Measurements from ENCODE around the gene AMT. TPM values are rescaled to one million over a fixed set of nuclear protein-coding genes. Genes with fewer than 3 reads are reported as not detected.
"Not testable (repeated sequence)": the region's sequence is repeated elsewhere in the genome, so short reads cannot be mapped to it uniquely, and the experiment has no call there.

AMT gene
- total and polyA plus RNA-seq, 5 donors from 2014 or later, result 0.29 to 13.3 (median 0.63) TPM

GRCh38 chr3:49397470-49397869, 24.8 kb downstream of the AMT start:
- Mint-ChIP-seq H3K4me3 (peak overlapping the region; percentile 14 to 45 (median 22)), H3K9me3 (peaks cover 0 to 3% (median 0%) of the 10 kb centered on the region in 7 donors), H3K36me3 (peaks cover 14% of the 10 kb centered on the region), H3K4me1 (peaks cover 25 to 87% (median 58%) of the 10 kb centered on the region in 4 donors), H3K27me3 (no peaks in the 10 kb centered on the region), H3K27ac (peak overlapping the region in 1 of 3 donors; percentile 10)
- H3K36me3 ChIP-seq (ENCODE audit: control insufficient read depth, insufficient read depth, low read length), result peaks cover 31% of the 10 kb centered on the region
- no peaks in the 10 kb centered on the region for H3K9me3 ChIP-seq (ENCODE audit: control insufficient read depth in 2 of 2, low read length in 2 of 2)
- H3K27ac ChIP-seq (ENCODE audit: insufficient read depth, low read length, poor library complexity, severe bottlenecking), result no peak overlapping the region
- H3K4me1 ChIP-seq (ENCODE audit: control insufficient read depth, insufficient read depth, low read length, poor library complexity, severe bottlenecking), result peaks cover 32% of the 10 kb centered on the region
- no peaks in the 10 kb centered on the region for H3K27me3 ChIP-seq (ENCODE audit: control insufficient read depth, insufficient read depth, low read length)
- DNase-seq (peak in 1 of 3 donors; percentile 37), ATAC-seq (ENCODE audit: low read depth in 2 of 2) (no peak)
- peak overlapping the region; percentile 11 for H3K4me3 ChIP-seq (ENCODE audit: low read depth, low read length)

GRCh38 chr3:49391310-49391709, 31.0 kb downstream of the AMT start:
- not testable (repeated sequence) for H3K9me3 ChIP-seq (ENCODE audit: control insufficient read depth in 2 of 2, low read length in 2 of 2); H3K4me3 Mint-ChIP-seq; H3K27me3 Mint-ChIP-seq; H3K27ac ChIP-seq (ENCODE audit: insufficient read depth, low read length, poor library complexity, severe bottlenecking); DNase-seq; H3K4me3 ChIP-seq (ENCODE audit: low read depth, low read length); H3K27ac Mint-ChIP-seq; ATAC-seq (ENCODE audit: low read depth in 2 of 2); H3K27me3 ChIP-seq (ENCODE audit: control insufficient read depth, insufficient read depth, low read length); H3K9me3 Mint-ChIP-seq
- peaks cover 21% of the 10 kb centered on the region for H3K36me3 Mint-ChIP-seq
- H3K36me3 ChIP-seq (ENCODE audit: control insufficient read depth, insufficient read depth, low read length), result peaks cover 17% of the 10 kb centered on the region
- H3K4me1 Mint-ChIP-seq, result peaks cover 14 to 80% (median 41%) of the 10 kb centered on the region in 4 donors
- peaks cover 22% of the 10 kb centered on the region for H3K4me1 ChIP-seq (ENCODE audit: control insufficient read depth, insufficient read depth, low read length, poor library complexity, severe bottlenecking)

- Mint-ChIP-seq H3K4me1 (peaks cover 15 to 79% (median 39%) of the 10 kb centered on the region in 4 donors), H3K4me3 (peak overlapping the region in 1 of 4 donors; percentile 50), H3K27ac (no peak overlapping the region), H3K27me3 (no peaks in the 10 kb centered on the region), H3K9me3 (no peaks in the 10 kb centered on the region), H3K36me3 (peaks cover 11% of the 10 kb centered on the region)
- Histone ChIP-seq H3K4me3 (ENCODE audit: low read depth, low read length) (no peak overlapping the region), H3K27me3 (ENCODE audit: control insufficient read depth, insufficient read depth, low read length) (no peaks in the 10 kb centered on the region), H3K9me3 (ENCODE audit: control insufficient read depth in 2 of 2, low read length in 2 of 2) (no peaks in the 10 kb centered on the region), H3K4me1 (ENCODE audit: control insufficient read depth, insufficient read depth, low read length, poor library complexity, severe bottlenecking) (peaks cover 38% of the 10 kb centered on the region), H3K27ac (ENCODE audit: insufficient read depth, low read length, poor library complexity, severe bottlenecking) (no peak overlapping the region), H3K36me3 (ENCODE audit: control insufficient read depth, insufficient read depth, low read length) (peaks cover 8% of the 10 kb centered on the region)
- DNase-seq (no peak), ATAC-seq (ENCODE audit: low read depth in 2 of 2) (no peak)
Measured at GRCh38 chr3:49389297-49389696, 33.0 kb downstream of the AMT start.

GRCh38 chr3:49388289-49388820, 33.9 kb downstream of the AMT start:
- Histone ChIP-seq H3K27me3 (ENCODE audit: control insufficient read depth, insufficient read depth, low read length) (no peaks in the 10 kb centered on the region), H3K36me3 (ENCODE audit: control insufficient read depth, insufficient read depth, low read length) (peaks cover 8% of the 10 kb centered on the region), H3K27ac (ENCODE audit: insufficient read depth, low read length, poor library complexity, severe bottlenecking) (no peak overlapping the region), H3K9me3 (ENCODE audit: control insufficient read depth in 2 of 2, low read length in 2 of 2) (no peaks in the 10 kb centered on the region), H3K4me3 (ENCODE audit: low read depth, low read length) (no peak overlapping the region), H3K4me1 (ENCODE audit: control insufficient read depth, insufficient read depth, low read length, poor library complexity, severe bottlenecking) (peaks cover 38% of the 10 kb centered on the region)
- no peaks in the 10 kb centered on the region for H3K9me3 Mint-ChIP-seq
- peak overlapping the region in 2 of 4 donors; percentile 3 to 30 for H3K4me3 Mint-ChIP-seq
- peak overlapping the region in 2 of 3 donors; percentile 5 to 39 for H3K27ac Mint-ChIP-seq
- peaks cover 10% of the 10 kb centered on the region for H3K36me3 Mint-ChIP-seq
- H3K27me3 Mint-ChIP-seq, result no peaks in the 10 kb centered on the region
- no peak for DNase-seq
- peaks cover 15 to 79% (median 46%) of the 10 kb centered on the region in 4 donors for H3K4me1 Mint-ChIP-seq
- ATAC-seq (ENCODE audit: low read depth in 2 of 2), result no peak

GRCh38 chr3:49387721-49388120, 34.6 kb downstream of the AMT start:
- no peak for ATAC-seq (ENCODE audit: low read depth in 2 of 2)
- H3K9me3 ChIP-seq (ENCODE audit: control insufficient read depth in 2 of 2, low read length in 2 of 2), result no peaks in the 10 kb centered on the region
- H3K4me3 Mint-ChIP-seq, result peak overlapping the region in 2 of 4 donors; percentile 30 to 51

GRCh38 chr3:49386056-49386756, 36.1 kb downstream of the AMT start:
- Histone ChIP-seq H3K4me3 (ENCODE audit: low read depth, low read length) (peak overlapping the region; percentile 26), H3K27ac (ENCODE audit: insufficient read depth, low read length, poor library complexity, severe bottlenecking) (no peak overlapping the region), H3K27me3 (ENCODE audit: control insufficient read depth, insufficient read depth, low read length) (no peaks in the 10 kb centered on the region), H3K4me1 (ENCODE audit: control insufficient read depth, insufficient read depth, low read length, poor library complexity, severe bottlenecking) (peaks cover 38% of the 10 kb centered on the region), H3K9me3 (ENCODE audit: control insufficient read depth in 2 of 2, low read length in 2 of 2) (no peaks in the 10 kb centered on the region), H3K36me3 (ENCODE audit: control insufficient read depth, insufficient read depth, low read length) (peaks cover 4% of the 10 kb centered on the region)
- DNase-seq (no peak), ATAC-seq (ENCODE audit: low read depth in 2 of 2) (no peak)
- Mint-ChIP-seq H3K27ac (peak overlapping the region in 2 of 3 donors; percentile 4 to 9), H3K4me3 (peak overlapping the region in 3 of 4 donors; percentile 0 to 35 (median 21)), H3K4me1 (peaks cover 15 to 83% (median 42%) of the 10 kb centered on the region in 4 donors), H3K9me3 (no peaks in the 10 kb centered on the region), H3K36me3 (peaks cover 7% of the 10 kb centered on the region), H3K27me3 (no peaks in the 10 kb centered on the region)

More at GRCh38 chr3:49387721-49388120, 34.6 kb downstream of the AMT start:
- peaks cover 38% of the 10 kb centered on the region for H3K4me1 ChIP-seq (ENCODE audit: control insufficient read depth, insufficient read depth, low read length, poor library complexity, severe bottlenecking)
- peaks cover 8% of the 10 kb centered on the region for H3K36me3 ChIP-seq (ENCODE audit: control insufficient read depth, insufficient read depth, low read length)
- Mint-ChIP-seq H3K36me3 (peaks cover 7% of the 10 kb centered on the region), H3K27me3 (no peaks in the 10 kb centered on the region), H3K27ac (peak overlapping the region in 1 of 3 donors; percentile 39), H3K9me3 (no peaks in the 10 kb centered on the region), H3K4me1 (peaks cover 15 to 79% (median 44%) of the 10 kb centered on the region in 4 donors)
- H3K4me3 ChIP-seq (ENCODE audit: low read depth, low read length), result no peak overlapping the region
- DNase-seq, result no peak
- H3K27ac ChIP-seq (ENCODE audit: insufficient read depth, low read length, poor library complexity, severe bottlenecking), result no peak overlapping the region
- no peaks in the 10 kb centered on the region for H3K27me3 ChIP-seq (ENCODE audit: control insufficient read depth, insufficient read depth, low read length)

- H3K27me3 ChIP-seq (ENCODE audit: control insufficient read depth, insufficient read depth, low read length), result no peaks in the 10 kb centered on the region
- H3K9me3 ChIP-seq (ENCODE audit: control insufficient read depth in 2 of 2, low read length in 2 of 2), result no peaks in the 10 kb centered on the region
- ATAC-seq (ENCODE audit: low read depth in 2 of 2) (no peak), DNase-seq (no peak)
- peaks cover 38% of the 10 kb centered on the region for H3K4me1 ChIP-seq (ENCODE audit: control insufficient read depth, insufficient read depth, low read length, poor library complexity, severe bottlenecking)
- no peak overlapping the region for H3K27ac ChIP-seq (ENCODE audit: insufficient read depth, low read length, poor library complexity, severe bottlenecking)
- peak overlapping the region; percentile 26 for H3K4me3 ChIP-seq (ENCODE audit: low read depth, low read length)
- H3K9me3 Mint-ChIP-seq, result no peaks in the 10 kb centered on the region
- no peaks in the 10 kb centered on the region for H3K27me3 Mint-ChIP-seq
- H3K36me3 ChIP-seq (ENCODE audit: control insufficient read depth, insufficient read depth, low read length), result peaks cover 4% of the 10 kb centered on the region
- peaks cover 7% of the 10 kb centered on the region for H3K36me3 Mint-ChIP-seq
- H3K4me1 Mint-ChIP-seq, result peaks cover 15 to 85% (median 41%) of the 10 kb centered on the region in 4 donors
- peak overlapping the region in 1 of 3 donors; percentile 4 for H3K27ac Mint-ChIP-seq
- H3K4me3 Mint-ChIP-seq, result peak overlapping the region in 2 of 4 donors; percentile 11 to 15
Measured at GRCh38 chr3:49385617-49386016, 36.7 kb downstream of the AMT start.
